ENCODE measurements around the gene FLT4. TPM values are rescaled to one million over a fixed set of nuclear protein-coding genes. Genes with fewer than 3 reads are reported as not detected.
"Not testable (repeated sequence)": the region's sequence is repeated elsewhere in the genome, so short reads cannot be mapped to it uniquely, and the experiment has no call there.

The FLT4 gene
- total and polyA plus RNA-seq, 4 donors = 2.0 to 19.9 (median 7.6) TPM

- H3K4me1 ChIP-seq (ENCODE audit: control insufficient read depth in 4 of 4, insufficient read depth in 4 of 4, low read length in 3 of 4) = no peaks in the 10 kb centered on the region
- H3K4me3 ChIP-seq (ENCODE audit: low read depth in 1 of 3, low read length in 3 of 3) = no peak overlapping the region
- no peak overlapping the region for H3K27ac ChIP-seq (ENCODE audit: low read depth in 1 of 2, low read length in 2 of 2)
- no peak overlapping the region for H3K9ac ChIP-seq (ENCODE audit: low read depth in 1 of 2, low read length in 2 of 2)
- TF ChIP-seq GABPA (IDR thresholded peaks at IDR 0.05 in 1 of 2, conservative IDR thresholded peaks at IDR 0.05 in 1 of 2) = no peak
- TF ChIP-seq EGR1 (IDR thresholded peaks at IDR 0.05; ENCODE audit: low read depth in 2 of 2) = no peak
- no peak for TF ChIP-seq REST (IDR thresholded peaks at IDR 0.05)
- no peak for TF ChIP-seq SP1 (IDR thresholded peaks at IDR 0.05)
- TF ChIP-seq FOXA1 (IDR thresholded peaks at IDR 0.05) = no peak
- no peak for TF ChIP-seq RAD21 (IDR thresholded peaks at IDR 0.05)
- TF ChIP-seq HNF4G (IDR thresholded peaks at IDR 0.05) = no peak
- no peak for TF ChIP-seq CTCF (IDR thresholded peaks at IDR 0.05; ENCODE audit: low read depth, low read length, missing input control)
- TF ChIP-seq RXRA (IDR thresholded peaks at IDR 0.05) = no peak
- TF ChIP-seq JUND (IDR thresholded peaks at IDR 0.05) = no peak
- no peak for TF ChIP-seq MAX (IDR thresholded peaks at IDR 0.05)
- TF ChIP-seq HNF4A (conservative IDR thresholded peaks at IDR 0.05) = no peak
- no peak for TF ChIP-seq FOXA2 (IDR thresholded peaks at IDR 0.05)
- TF ChIP-seq TAF1 (conservative IDR thresholded peaks at IDR 0.05) = no peak
- no peak for TF ChIP-seq ZBTB33 (IDR thresholded peaks at IDR 0.05)
- no peak for TF ChIP-seq ATF3 (IDR thresholded peaks at IDR 0.05)
- TF ChIP-seq NR2F2 (IDR thresholded peaks at IDR 0.05) = no peak
- no peak for TF ChIP-seq YY1 (IDR thresholded peaks at IDR 0.05)
- 70% methylated on average over 8 of the region's 8 CpGs for WGBS
- no peaks in the 10 kb centered on the region for H3K9me3 ChIP-seq (ENCODE audit: control insufficient read depth in 4 of 4, low read length in 3 of 4)
- no peaks in the 10 kb centered on the region for H3K36me3 ChIP-seq (ENCODE audit: control insufficient read depth in 4 of 4, insufficient read depth in 3 of 4, low read depth in 1 of 4, low read length in 3 of 4)
- peaks cover 0 to 10% (median 0%) of the 10 kb centered on the region in 4 donors for H3K27me3 ChIP-seq (ENCODE audit: control insufficient read depth in 4 of 4, insufficient read depth in 4 of 4, low read length in 3 of 4)
- no peak for DNase-seq (ENCODE audit: low spot score)
Observed at GRCh38 chr5:180682560-180682959, 33.2 kb upstream of the FLT4 start.

- H3K27me3 ChIP-seq (ENCODE audit: control insufficient read depth in 4 of 4, insufficient read depth in 4 of 4, low read length in 3 of 4); H3K9me3 ChIP-seq (ENCODE audit: control insufficient read depth in 4 of 4, low read length in 3 of 4); H3K4me1 ChIP-seq (ENCODE audit: control insufficient read depth in 4 of 4, insufficient read depth in 4 of 4, low read length in 3 of 4); H3K27ac ChIP-seq (ENCODE audit: low read depth in 1 of 2, low read length in 2 of 2); H3K4me3 ChIP-seq (ENCODE audit: low read depth in 1 of 3, low read length in 3 of 3); H3K36me3 ChIP-seq (ENCODE audit: control insufficient read depth in 4 of 4, insufficient read depth in 3 of 4, low read depth in 1 of 4, low read length in 3 of 4); DNase-seq (ENCODE audit: low spot score); H3K9ac ChIP-seq (ENCODE audit: low read depth in 1 of 2, low read length in 2 of 2): not testable (repeated sequence)
- WGBS = 83% methylated on average over 12 of the region's 12 CpGs
Observed at GRCh38 chr5:180682008-180682407, 32.6 kb upstream of the FLT4 start.

- H3K27ac ChIP-seq (ENCODE audit: low read depth in 1 of 2, low read length in 2 of 2); H3K27me3 ChIP-seq (ENCODE audit: control insufficient read depth in 4 of 4, insufficient read depth in 4 of 4, low read length in 3 of 4); H3K4me3 ChIP-seq (ENCODE audit: low read depth in 1 of 3, low read length in 3 of 3); H3K36me3 ChIP-seq (ENCODE audit: control insufficient read depth in 4 of 4, insufficient read depth in 3 of 4, low read depth in 1 of 4, low read length in 3 of 4); DNase-seq (ENCODE audit: low spot score); H3K9ac ChIP-seq (ENCODE audit: low read depth in 1 of 2, low read length in 2 of 2); H3K4me1 ChIP-seq (ENCODE audit: control insufficient read depth in 4 of 4, insufficient read depth in 4 of 4, low read length in 3 of 4); H3K9me3 ChIP-seq (ENCODE audit: control insufficient read depth in 4 of 4, low read length in 3 of 4): not testable (repeated sequence)
- WGBS = 85% methylated on average over 10 of the region's 10 CpGs
Observed at GRCh38 chr5:180678319-180678718, 28.9 kb upstream of the FLT4 start.

Data from liver (tissue), 9 donors.